ENCODE results near the gene ACSL1.

DNA sequence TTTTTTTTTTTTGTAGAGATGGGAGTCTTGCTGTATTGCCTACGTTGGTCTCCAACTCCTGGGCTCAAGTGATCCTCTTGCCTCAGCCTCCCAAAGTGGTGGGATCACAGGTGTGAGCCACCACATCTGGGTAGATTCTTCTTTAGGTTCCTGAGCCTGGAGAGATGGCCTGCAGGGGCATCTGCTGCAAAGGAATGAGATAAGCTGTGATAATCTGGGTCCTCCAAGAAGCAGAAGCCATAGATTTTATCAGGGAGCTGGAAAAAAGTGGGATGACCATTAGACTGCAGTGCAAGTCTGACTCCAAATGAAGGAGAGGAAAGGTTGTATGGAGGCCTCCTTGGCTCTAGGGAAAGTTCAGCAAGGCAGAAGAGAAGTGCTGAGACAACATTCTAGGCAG is 19.0 kb upstream of the ACSL1 start:
- TF ChIP-seq, protein P1, sequence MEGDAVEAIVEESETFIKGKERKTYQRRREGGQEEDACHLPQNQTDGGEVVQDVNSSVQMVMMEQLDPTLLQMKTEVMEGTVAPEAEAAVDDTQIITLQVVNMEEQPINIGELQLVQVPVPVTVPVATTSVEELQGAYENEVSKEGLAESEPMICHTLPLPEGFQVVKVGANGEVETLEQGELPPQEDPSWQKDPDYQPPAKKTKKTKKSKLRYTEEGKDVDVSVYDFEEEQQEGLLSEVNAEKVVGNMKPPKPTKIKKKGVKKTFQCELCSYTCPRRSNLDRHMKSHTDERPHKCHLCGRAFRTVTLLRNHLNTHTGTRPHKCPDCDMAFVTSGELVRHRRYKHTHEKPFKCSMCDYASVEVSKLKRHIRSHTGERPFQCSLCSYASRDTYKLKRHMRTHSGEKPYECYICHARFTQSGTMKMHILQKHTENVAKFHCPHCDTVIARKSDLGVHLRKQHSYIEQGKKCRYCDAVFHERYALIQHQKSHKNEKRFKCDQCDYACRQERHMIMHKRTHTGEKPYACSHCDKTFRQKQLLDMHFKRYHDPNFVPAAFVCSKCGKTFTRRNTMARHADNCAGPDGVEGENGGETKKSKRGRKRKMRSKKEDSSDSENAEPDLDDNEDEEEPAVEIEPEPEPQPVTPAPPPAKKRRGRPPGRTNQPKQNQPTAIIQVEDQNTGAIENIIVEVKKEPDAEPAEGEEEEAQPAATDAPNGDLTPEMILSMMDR (IDR thresholded peaks at IDR 0.05) = no peak
- TF ChIP-seq POLR2A (IDR thresholded peaks at IDR 0.05) = no peak
